Measurements from ENCODE around the gene LRRC8E.

- TF ChIP-seq CTCF (IDR thresholded peaks at IDR 0.05 in 2 of 3, conservative IDR thresholded peaks at IDR 0.05 in 1 of 3; ENCODE audit: borderline replicate concordance in 1 of 3, insufficient read depth in 1 of 3, low read depth in 2 of 3, low read length in 2 of 3) = no peak
- TF ChIP-seq FOSL1 (IDR thresholded peaks at IDR 0.05; ENCODE audit: low read depth) = no peak
- no peak for TF ChIP-seq REST (IDR thresholded peaks at IDR 0.05; ENCODE audit: low read depth)
Observed at GRCh38 chr19:7887408-7888144, 734 bp upstream of the LRRC8E start.

All from HCT116 (cell line).